Neural crest cell (in vitro differentiated cells): Measurements from ENCODE around the gene WDR86. TPM values are rescaled to one million over a fixed set of nuclear protein-coding genes. Genes with fewer than 3 reads are reported as not detected.

Experiments
- DNase-seq: peaks from one replicate; pipeline ENCODE4 v3.0.0; 2021; ENCODE audit warnings: low read depth, mixed read lengths, low spot score
- H3K27ac Mint-ChIP-seq: one replicate; pipeline ENCODE4 v1.8.0; 2021; ENCODE audit warnings: mild to moderate bottlenecking, mixed read lengths; ENCODE audit not compliant: unreplicated experiment
- H3K27me3 Mint-ChIP-seq: 2 replicates; pipeline ENCODE4 v1.8.0; 2021; ENCODE audit warnings: low read depth, mild to moderate bottlenecking, mixed read lengths
- H3K36me3 Mint-ChIP-seq: 2 replicates; pipeline ENCODE4 v1.8.0; 2021; ENCODE audit warnings: low read depth, mild to moderate bottlenecking, mixed read lengths
- H3K4me1 Mint-ChIP-seq: 2 replicates; pipeline ENCODE4 v1.8.0; 2021; ENCODE audit warnings: mixed read lengths
- H3K4me3 Mint-ChIP-seq: one replicate; pipeline ENCODE4 v1.8.0; 2021; ENCODE audit warnings: mild to moderate bottlenecking, mixed read lengths
- H3K9me3 Mint-ChIP-seq: 2 replicates; pipeline ENCODE4 v1.8.0; 2021; ENCODE audit warnings: mixed read lengths
- total RNA-seq: library from RNA; stranded (reverse); gene quantifications from 2 replicates; pipeline ENCODE4 v1.2.1, GENCODE V29; 2021
- TF ChIP-seq, protein P1 (sequence below): fragments of 200-600 bp; sonication (generic); conservative IDR thresholded peaks from 2 replicates; pipeline ENCODE4 v1.5.0; 2021; ENCODE audit warnings: antibody characterized with exemption, mild to moderate bottlenecking

WDR86 gene
- total RNA-seq, 1 donor from 2014 or later = 29.8 TPM

DNA sequence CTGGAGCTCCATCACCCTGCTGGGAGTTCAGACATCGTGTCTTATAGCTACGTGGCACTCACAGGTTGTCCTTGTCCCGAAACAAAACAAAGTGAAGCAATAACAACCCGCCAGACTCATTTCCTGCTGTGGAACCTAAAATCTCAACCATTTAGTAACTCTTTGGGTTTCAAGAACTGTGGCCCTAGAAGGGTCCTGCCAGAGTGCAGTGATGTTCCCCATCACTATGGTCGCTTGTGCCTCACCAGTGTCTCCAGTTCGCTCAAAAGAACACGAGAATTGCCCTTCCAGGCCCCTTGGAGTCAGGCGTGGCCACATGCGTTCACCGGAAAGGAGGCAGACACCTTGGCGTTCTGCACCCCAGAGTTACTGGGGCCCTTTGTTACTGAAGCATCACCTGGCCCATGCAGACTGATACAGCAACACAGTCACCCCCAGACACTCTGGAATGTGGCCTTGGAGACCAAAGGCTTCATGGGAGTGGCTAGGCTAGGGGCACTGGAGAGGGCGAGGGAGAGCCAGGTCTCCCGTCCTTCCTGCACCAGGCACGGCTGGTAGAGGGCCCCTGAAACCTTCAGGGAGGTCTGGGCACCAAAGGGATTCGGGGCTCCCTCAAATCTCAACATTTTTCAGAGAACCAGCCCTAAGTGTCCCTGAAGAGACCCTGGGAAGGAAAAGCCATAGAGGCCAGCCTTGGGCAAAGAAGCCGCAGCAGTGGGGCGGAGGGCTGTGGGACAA lies 29.2 kb upstream of the WDR86 start:
- Mint-ChIP-seq H3K36me3 (no peaks in the 10 kb centered on the region), H3K9me3 (no peaks in the 10 kb centered on the region), H3K27me3 (peaks cover 21% of the 10 kb centered on the region), H3K27ac (no peak overlapping the region), H3K4me1 (peaks cover 7% of the 10 kb centered on the region), H3K4me3 (no peak overlapping the region)
- DNase-seq = no peak
- TF ChIP-seq, protein P1, sequence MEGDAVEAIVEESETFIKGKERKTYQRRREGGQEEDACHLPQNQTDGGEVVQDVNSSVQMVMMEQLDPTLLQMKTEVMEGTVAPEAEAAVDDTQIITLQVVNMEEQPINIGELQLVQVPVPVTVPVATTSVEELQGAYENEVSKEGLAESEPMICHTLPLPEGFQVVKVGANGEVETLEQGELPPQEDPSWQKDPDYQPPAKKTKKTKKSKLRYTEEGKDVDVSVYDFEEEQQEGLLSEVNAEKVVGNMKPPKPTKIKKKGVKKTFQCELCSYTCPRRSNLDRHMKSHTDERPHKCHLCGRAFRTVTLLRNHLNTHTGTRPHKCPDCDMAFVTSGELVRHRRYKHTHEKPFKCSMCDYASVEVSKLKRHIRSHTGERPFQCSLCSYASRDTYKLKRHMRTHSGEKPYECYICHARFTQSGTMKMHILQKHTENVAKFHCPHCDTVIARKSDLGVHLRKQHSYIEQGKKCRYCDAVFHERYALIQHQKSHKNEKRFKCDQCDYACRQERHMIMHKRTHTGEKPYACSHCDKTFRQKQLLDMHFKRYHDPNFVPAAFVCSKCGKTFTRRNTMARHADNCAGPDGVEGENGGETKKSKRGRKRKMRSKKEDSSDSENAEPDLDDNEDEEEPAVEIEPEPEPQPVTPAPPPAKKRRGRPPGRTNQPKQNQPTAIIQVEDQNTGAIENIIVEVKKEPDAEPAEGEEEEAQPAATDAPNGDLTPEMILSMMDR = no peak

DNA sequence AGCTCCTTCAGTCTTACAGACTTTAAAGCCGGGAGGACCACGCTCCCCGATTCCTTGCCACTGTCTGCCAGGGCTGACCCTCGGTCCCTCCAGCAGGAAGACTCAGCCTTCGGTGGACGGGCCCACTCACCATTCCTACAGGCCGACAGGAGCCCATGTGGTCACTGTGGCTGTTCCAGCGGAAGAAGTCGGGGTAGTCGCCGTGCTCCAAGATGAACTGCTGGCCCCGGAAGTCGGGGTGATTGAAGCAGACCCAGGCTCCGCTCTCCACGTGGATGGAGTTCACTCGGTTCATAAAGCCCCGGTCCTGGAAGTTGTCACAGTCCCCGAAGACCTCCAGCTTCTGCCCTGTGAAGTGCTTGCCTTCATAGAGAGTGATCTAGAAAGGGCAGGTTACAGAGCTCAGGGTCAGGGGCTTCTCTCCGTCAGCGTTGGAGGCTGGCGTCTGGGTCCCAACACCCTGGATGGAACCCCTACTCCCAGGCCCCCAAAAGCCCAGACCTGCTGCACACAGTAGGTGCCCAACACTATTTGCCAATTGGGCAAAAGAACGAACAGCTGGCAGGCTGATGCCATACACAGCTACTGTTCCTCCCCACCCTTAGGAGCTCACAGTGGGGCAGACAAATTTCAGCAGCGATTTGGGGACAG lies 28.2 kb upstream of the WDR86 start:
- Mint-ChIP-seq H3K27ac (no peak overlapping the region), H3K36me3 (no peaks in the 10 kb centered on the region), H3K4me3 (no peak overlapping the region), H3K9me3 (no peaks in the 10 kb centered on the region), H3K4me1 (peaks cover 7% of the 10 kb centered on the region), H3K27me3 (peaks cover 21% of the 10 kb centered on the region)
- TF ChIP-seq, protein P1 = no peak
- DNase-seq = no peak

DNA sequence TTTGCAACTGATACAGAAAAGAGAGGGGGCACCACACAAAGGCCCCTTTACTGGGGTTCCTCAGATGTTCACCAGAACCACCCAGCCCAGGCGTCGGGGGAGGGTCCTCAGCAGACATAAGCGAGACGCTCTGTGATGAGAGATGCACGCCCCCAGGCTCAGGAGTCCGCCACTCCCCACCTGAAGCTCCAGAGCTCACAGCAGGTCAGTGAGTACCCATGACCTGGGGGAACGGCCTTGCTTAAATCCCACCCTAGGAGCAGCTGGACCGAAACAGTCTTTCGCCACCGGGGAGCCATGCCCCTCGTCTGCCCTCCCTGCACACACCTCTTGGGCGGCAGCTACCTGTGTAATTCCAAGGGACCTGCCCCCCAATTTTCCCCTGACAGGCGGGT lies 27.3 kb upstream of the WDR86 start:
- peaks cover 21% of the 10 kb centered on the region for H3K27me3 Mint-ChIP-seq
- no peaks in the 10 kb centered on the region for H3K9me3 Mint-ChIP-seq
- peaks cover 7% of the 10 kb centered on the region for H3K4me1 Mint-ChIP-seq
- DNase-seq = no peak
- H3K27ac Mint-ChIP-seq = no peak overlapping the region
- no peaks in the 10 kb centered on the region for H3K36me3 Mint-ChIP-seq
- no peak overlapping the region for H3K4me3 Mint-ChIP-seq
- TF ChIP-seq, protein P1 = no peak

DNA sequence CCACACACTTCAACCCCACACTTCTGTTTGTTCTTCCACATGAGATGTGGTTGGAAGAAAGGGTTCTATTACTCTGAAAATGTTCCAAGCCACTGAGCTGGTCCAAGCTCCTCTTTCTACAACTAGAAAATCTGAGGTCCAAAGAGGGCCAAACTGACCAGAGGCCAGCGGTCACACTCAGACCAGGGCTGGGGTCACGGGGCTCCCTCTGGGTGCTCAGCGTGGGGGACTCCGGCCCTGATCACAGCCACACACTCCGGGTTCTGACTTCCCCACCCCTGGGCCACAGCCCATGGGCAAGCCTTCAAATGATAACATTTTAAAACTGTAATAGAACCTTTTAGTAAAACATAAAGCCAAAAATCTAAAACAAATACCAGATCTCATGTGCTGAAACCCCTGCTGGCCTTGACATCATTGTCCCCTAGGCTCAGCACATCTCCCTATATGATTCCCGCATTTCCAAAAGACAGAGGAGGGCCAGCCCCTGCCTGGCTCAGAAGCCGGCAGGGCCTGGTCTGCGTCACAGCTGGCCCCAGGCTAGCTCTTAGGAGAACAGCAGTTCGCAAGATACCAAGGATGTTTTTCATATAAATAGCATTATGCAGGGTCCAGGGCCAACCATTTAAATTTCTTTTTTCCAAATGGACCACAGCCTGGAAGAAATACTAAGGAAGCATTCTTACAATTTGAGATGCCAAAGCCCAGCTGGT lies 26.8 kb upstream of the WDR86 start:
- DNase-seq = no peak
- peaks cover 21% of the 10 kb centered on the region for H3K27me3 Mint-ChIP-seq

DNA sequence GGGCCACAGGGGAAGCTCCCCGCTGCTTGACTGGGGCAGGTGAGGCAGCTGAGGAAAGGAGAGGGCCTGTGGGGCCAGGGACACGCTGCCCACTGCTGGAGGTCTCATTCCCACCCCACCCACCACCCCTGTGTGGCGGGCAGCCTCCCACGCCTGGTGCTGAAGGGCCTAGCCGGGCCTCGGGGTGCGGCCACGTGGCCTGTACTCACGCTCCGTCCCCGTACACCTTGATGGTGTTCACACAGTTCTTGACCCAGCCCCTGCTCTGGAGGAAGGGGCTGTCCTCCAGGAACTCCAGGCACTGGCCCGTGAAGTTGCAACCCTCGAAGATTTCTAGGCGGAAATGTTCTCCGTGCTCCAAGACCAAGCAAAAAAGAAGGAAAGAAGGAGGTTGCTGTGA lies 26.1 kb upstream of the WDR86 start:
- TF ChIP-seq, protein P1 = no peak
- Mint-ChIP-seq H3K9me3 (no peaks in the 10 kb centered on the region), H3K27me3 (peaks cover 17% of the 10 kb centered on the region), H3K36me3 (no peaks in the 10 kb centered on the region), H3K4me1 (no peaks in the 10 kb centered on the region), H3K4me3 (no peak overlapping the region), H3K27ac (no peak overlapping the region)
- DNase-seq = no peak

More for the DNA sequence above, 26.8 kb upstream of the WDR86 start:
- Mint-ChIP-seq H3K36me3 (no peaks in the 10 kb centered on the region), H3K4me1 (peaks cover 3% of the 10 kb centered on the region), H3K4me3 (peak overlapping the region; percentile 44), H3K9me3 (no peaks in the 10 kb centered on the region), H3K27ac (no peak overlapping the region)
- TF ChIP-seq, protein P1 = no peak
